ENCODE data around the gene RAP1GAP. TPM values are rescaled to one million over a fixed set of nuclear protein-coding genes. Genes with fewer than 3 reads are reported as not detected.
A peak's percentile ranks its signal among the peaks of the same experiment; 100 is the strongest.

Gene RAP1GAP
- total RNA-seq, 2 donors from 2014 or later: 46.5 to 104 TPM

DNA sequence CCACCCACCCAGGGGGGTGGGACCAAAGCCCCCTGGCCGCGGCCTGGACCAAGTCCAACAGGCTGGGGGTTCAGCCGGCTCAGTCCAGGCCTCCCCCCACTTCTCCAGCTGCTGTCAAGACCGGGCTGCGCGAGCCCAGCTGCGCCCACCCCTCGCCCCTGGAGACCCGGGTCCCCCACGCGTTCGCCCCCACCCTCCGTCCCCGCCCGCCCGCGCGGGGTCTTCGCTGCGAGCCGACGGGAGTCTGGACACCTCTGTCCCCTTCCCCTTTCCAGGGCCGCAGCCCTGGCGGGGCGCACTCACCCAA, 253 bp downstream of the RAP1GAP start:
- H3K4me1 ChIP-seq: peaks cover 47% of the 10 kb centered on the region

DNA sequence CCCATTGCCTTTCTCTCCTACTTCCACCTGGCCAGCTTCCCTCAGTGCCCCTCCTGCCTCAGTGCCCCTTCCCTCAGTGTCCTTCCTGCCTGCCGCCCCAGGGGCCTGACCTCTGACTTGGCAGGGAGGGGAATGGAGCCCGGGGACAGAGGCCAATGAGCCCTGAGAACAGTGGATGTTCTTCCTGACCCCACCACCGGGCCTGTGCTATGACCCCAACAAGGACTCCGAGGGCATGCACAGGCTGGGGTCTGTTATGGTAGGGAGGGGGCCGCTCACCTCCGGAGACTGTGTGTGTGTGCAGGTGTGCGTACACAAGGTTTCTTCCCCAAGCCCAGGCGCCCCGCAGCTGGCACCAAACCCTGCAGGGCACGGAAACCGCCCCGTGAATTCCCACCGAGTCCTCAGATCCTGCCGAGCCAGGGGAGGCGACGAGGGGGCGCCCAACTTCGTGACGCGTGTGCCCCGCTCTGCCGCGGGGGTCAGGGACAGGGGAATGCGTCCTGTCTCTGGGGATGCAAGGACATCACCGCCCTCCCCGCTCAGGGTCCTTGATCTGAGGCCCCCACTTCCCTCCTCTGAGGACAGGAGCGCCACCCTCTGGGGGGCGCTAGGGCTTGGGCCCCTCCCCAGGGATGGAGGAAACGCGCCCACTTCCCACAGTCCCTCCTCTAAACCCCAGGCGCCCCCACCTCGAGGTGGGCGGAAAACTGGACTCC, 766 bp downstream of the RAP1GAP start:
- Histone ChIP-seq H3K36me3 (replicated peaks in 1 of 2; ENCODE audit: insufficient read depth in 1 of 2, low read depth in 2 of 2) (no peaks in the 10 kb centered on the region), H3K27ac (peak overlapping the region in 1 of 4 donors; percentile 50), H3K4me1 (peaks cover 42% of the 10 kb centered on the region), H3K4me3 (peak overlapping the region in 1 of 2 donors; percentile 31), H3K9me3 (no peaks in the 10 kb centered on the region), H3K27me3 (no peaks in the 10 kb centered on the region)
- WGBS, 2 donors: 8 to 22% methylated on average over 8 to 30 of the region's 33 CpGs
- TF ChIP-seq, protein P1, sequence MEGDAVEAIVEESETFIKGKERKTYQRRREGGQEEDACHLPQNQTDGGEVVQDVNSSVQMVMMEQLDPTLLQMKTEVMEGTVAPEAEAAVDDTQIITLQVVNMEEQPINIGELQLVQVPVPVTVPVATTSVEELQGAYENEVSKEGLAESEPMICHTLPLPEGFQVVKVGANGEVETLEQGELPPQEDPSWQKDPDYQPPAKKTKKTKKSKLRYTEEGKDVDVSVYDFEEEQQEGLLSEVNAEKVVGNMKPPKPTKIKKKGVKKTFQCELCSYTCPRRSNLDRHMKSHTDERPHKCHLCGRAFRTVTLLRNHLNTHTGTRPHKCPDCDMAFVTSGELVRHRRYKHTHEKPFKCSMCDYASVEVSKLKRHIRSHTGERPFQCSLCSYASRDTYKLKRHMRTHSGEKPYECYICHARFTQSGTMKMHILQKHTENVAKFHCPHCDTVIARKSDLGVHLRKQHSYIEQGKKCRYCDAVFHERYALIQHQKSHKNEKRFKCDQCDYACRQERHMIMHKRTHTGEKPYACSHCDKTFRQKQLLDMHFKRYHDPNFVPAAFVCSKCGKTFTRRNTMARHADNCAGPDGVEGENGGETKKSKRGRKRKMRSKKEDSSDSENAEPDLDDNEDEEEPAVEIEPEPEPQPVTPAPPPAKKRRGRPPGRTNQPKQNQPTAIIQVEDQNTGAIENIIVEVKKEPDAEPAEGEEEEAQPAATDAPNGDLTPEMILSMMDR (IDR thresholded peaks at IDR 0.05): no peak
- no peak for TF ChIP-seq POLR2A (IDR thresholded peaks at IDR 0.05)
- intact Hi-C loops (cut with DNase I): no loop called here
- DNase-seq (peak in 2 of 4 donors; percentile 41 to 55), ATAC-seq (no peak)

More for the DNA sequence above, 253 bp downstream of the RAP1GAP start:
- 0% methylated on average over 25 of the region's 25 CpGs; no CpG with 5 or more reads in 1 of the 2 donors for WGBS, 2 donors
- Histone ChIP-seq H3K27me3 (no peaks in the 10 kb centered on the region), H3K4me3 (peak overlapping the region; percentile 10 to 31), H3K27ac (peak overlapping the region in 1 of 4 donors; percentile 50), H3K9me3 (no peaks in the 10 kb centered on the region), H3K36me3 (replicated peaks in 1 of 2; ENCODE audit: insufficient read depth in 1 of 2, low read depth in 2 of 2) (no peaks in the 10 kb centered on the region)
- intact Hi-C loops (cut with DNase I): no loop called here
- ATAC-seq: no peak
- TF ChIP-seq POLR2A (IDR thresholded peaks at IDR 0.05): no peak
- TF ChIP-seq, protein P1 (IDR thresholded peaks at IDR 0.05): no peak
- DNase-seq: no peak

DNA sequence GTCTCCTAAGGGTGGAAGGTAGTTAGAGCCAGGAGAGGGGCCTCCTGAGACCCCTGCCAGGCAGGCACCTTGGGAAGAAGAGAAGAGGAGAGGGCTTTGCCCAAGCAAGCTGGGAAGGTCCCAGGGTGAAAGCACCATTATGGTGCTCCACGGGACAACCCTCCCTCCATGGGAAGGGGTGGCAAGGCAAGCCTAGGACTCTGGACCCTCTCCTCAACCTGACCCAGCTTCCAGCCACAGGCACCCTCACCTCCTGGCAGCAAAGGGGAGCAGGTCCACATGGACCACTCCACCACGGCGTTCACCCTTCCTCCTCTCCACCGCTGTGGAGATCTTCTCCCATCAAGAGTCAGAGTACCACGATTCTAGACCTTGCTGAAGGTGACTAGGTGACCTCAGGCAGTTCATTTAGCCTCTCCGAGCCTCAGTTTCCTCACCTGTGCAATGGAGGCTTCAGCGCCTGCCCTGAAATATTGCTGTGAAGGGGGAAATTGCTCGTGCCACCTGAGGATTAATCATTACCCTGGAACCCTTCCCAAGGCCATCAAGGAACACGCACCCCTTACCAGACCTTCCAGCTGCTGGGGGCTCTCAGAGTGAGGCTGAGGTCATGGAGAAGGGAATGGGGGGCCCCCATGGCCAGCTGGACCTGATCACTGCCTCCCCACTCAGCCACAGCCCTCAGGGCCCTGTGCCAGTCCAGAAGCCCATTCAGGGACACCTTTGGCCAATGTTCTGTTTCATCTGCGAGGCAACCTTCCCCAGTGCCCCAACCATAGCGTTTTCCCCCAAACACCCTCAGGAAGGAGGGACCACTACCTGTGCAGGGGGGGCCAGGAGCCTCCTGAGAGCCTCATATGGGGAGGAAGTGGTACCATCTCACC, 1.6 kb downstream of the RAP1GAP start:
- Histone ChIP-seq H3K9me3 (no peaks in the 10 kb centered on the region), H3K4me3 (no peak overlapping the region), H3K27ac (peak overlapping the region in 1 of 4 donors; percentile 50), H3K4me1 (peaks cover 34% of the 10 kb centered on the region), H3K27me3 (no peaks in the 10 kb centered on the region), H3K36me3 (replicated peaks in 1 of 2; ENCODE audit: insufficient read depth in 1 of 2, low read depth in 2 of 2) (no peaks in the 10 kb centered on the region)
- TF ChIP-seq, protein P1 (IDR thresholded peaks at IDR 0.05): no peak
- TF ChIP-seq POLR2A (IDR thresholded peaks at IDR 0.05): no peak
- DNase-seq (peak in 1 of 4 donors; percentile 47), ATAC-seq (no peak)
- 66 to 71% methylated on average over 10 to 11 of the region's 11 CpGs for WGBS, 2 donors
- intact Hi-C loops (cut with DNase I): no loop called here

DNA sequence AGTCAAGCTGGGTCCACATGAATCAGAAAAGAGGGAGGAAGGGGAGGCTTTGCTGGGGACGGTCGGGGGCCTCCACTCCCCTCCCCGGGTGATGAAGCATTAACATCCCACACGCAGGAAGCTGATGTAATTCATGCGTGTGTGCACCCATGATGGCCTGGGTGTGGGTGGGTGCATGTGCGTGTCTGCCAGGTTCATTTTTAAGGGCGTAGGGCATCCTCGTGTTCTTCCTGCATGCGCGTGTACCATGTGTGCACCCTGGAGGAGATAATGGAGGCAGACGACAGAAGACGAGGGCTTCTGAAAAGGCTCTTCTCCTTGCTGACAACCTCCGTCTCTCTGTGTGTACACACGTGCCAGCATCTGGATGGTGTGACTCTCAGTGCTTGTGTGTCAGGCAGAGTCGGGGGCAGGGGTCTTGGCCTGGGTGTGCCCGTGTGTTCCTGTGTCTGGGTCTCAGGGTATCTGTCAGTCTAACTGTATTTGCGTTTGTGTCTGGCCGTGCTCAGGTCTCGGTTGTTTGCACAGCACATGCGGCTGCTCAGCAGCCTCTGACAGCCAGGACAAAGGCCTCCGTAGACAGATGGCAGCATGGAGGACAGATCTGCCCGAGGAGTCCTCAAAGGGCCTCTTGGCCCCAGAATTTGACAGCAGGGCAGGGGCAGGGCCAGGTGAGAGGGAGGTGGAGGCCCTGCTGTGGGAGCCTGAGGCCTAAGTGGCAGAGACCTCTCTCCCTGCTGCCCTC, 2.4 kb downstream of the RAP1GAP start:
- ATAC-seq: no peak

More for the DNA sequence above, 2.4 kb downstream of the RAP1GAP start:
- Histone ChIP-seq H3K9me3 (no peaks in the 10 kb centered on the region), H3K27me3 (no peaks in the 10 kb centered on the region), H3K36me3 (replicated peaks in 1 of 2; ENCODE audit: insufficient read depth in 1 of 2, low read depth in 2 of 2) (no peaks in the 10 kb centered on the region), H3K4me3 (no peak overlapping the region), H3K4me1 (peaks cover 26% of the 10 kb centered on the region), H3K27ac (no peak overlapping the region)
- intact Hi-C loops (cut with DNase I): no loop called here
- TF ChIP-seq, protein P1 (IDR thresholded peaks at IDR 0.05): no peak
- TF ChIP-seq POLR2A (IDR thresholded peaks at IDR 0.05): no peak
- peak in 3 of 4 donors; percentile 9 to 52 (median 34) for DNase-seq
- 71 to 87% methylated on average over 16 to 22 of the region's 22 CpGs for WGBS, 2 donors
